ENCODE measurements around the gene PROC. TPM values are rescaled to one million over a fixed set of nuclear protein-coding genes. Genes with fewer than 3 reads are reported as not detected.

The PROC gene
- total RNA-seq, 1 donor from 2014 or later, result 8.9 TPM

- H3K27ac Mint-ChIP-seq, result no peak overlapping the region
Measured at GRCh38 chr2:127404466-127405254, 13.6 kb upstream of the PROC start.

DNA sequence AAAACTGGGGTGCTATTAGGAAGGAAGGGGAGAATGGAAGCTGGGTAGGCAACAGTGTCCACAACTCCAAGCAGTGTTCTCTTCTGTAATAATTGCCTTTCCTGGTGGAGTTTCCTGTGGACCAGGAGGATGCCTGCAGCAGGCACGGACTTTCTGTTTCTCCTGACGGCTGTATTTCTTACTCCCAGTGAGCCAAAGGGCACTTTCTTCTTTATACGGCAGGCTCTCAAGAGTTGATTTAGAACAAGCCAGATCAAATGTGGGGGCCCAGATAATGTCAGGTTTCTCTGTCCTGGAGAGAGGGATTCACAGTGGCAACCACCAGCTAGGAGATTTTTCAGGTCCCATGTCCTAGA lies 13.0 kb upstream of the PROC start:
- no peak overlapping the region for H3K4me3 Mint-ChIP-seq
- peaks cover 14% of the 10 kb centered on the region for H3K4me1 Mint-ChIP-seq (ENCODE audit: unreplicated experiment)
- no peaks in the 10 kb centered on the region for H3K9me3 Mint-ChIP-seq
- no peak for TF ChIP-seq CTCF (conservative IDR thresholded peaks at IDR 0.05)
- no peaks in the 10 kb centered on the region for H3K36me3 Mint-ChIP-seq
- peak; percentile 15 for DNase-seq (ENCODE audit: extremely low spot score, unreplicated experiment)
- H3K27ac Mint-ChIP-seq, result no peak overlapping the region
- peaks cover 11% of the 10 kb centered on the region for H3K27me3 Mint-ChIP-seq

More at GRCh38 chr2:127404466-127405254, 13.6 kb upstream of the PROC start:
- DNase-seq (ENCODE audit: extremely low spot score, unreplicated experiment), result peak; percentile 53
- Mint-ChIP-seq H3K9me3 (no peaks in the 10 kb centered on the region), H3K4me3 (no peak overlapping the region), H3K36me3 (no peaks in the 10 kb centered on the region), H3K27me3 (peaks cover 11% of the 10 kb centered on the region), H3K4me1 (ENCODE audit: unreplicated experiment) (peaks cover 14% of the 10 kb centered on the region)
- TF ChIP-seq CTCF (conservative IDR thresholded peaks at IDR 0.05), result no peak

DNA sequence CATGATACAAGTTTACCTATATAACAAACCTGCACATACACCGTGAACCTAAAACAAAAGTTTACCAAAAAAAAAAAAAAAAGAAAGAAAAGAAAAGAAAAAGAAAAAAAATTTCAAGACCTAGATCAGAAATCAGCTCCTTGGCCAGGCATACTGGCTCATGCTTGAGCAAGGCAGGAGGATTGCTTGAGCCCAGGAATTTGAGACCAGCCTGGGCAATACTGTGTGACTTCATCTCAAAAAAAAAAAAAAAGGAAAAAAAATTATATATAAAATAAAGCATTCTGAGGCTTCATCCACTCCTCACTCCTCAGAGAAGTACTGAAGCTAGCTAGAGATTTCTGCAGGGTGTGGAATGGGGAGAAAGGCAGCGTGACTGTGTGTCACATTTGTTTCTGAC lies 11.8 kb upstream of the PROC start:
- no peak overlapping the region for H3K4me3 Mint-ChIP-seq
- peaks cover 11% of the 10 kb centered on the region for H3K27me3 Mint-ChIP-seq
- DNase-seq (ENCODE audit: extremely low spot score, unreplicated experiment), result no peak
- no peaks in the 10 kb centered on the region for H3K9me3 Mint-ChIP-seq
- H3K36me3 Mint-ChIP-seq, result no peaks in the 10 kb centered on the region
- H3K27ac Mint-ChIP-seq, result no peak overlapping the region
- peaks cover 23% of the 10 kb centered on the region for H3K4me1 Mint-ChIP-seq (ENCODE audit: unreplicated experiment)
- no peak for TF ChIP-seq CTCF (conservative IDR thresholded peaks at IDR 0.05)

- Mint-ChIP-seq H3K27ac (no peak overlapping the region), H3K27me3 (peaks cover 11% of the 10 kb centered on the region), H3K4me3 (peak overlapping the region; percentile 76), H3K36me3 (no peaks in the 10 kb centered on the region), H3K4me1 (ENCODE audit: unreplicated experiment) (peaks cover 20% of the 10 kb centered on the region), H3K9me3 (no peaks in the 10 kb centered on the region)
- no peak for TF ChIP-seq CTCF (conservative IDR thresholded peaks at IDR 0.05)
- DNase-seq (ENCODE audit: extremely low spot score, unreplicated experiment), result peak; percentile 29
Measured at GRCh38 chr2:127407091-127407490, 11.1 kb upstream of the PROC start.

DNA sequence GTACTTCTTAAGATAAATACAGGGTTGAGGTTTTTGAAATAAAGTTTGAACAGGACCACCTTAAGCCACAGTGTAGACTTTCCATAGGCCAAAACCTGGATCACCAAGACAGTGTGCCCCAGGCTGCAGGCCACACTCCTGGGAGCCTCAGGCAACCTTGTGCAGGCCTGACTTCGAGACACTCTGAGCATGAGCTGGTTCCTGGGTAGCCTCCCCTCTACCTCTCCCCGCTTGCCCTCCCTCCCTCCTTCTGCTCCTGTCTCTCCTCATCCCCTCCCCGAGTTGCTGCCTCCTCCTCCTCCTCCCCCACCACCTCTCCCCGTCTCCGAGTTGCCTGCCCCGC lies 10.6 kb upstream of the PROC start:
- no peaks in the 10 kb centered on the region for H3K9me3 Mint-ChIP-seq
- H3K27ac Mint-ChIP-seq, result no peak overlapping the region
- H3K27me3 Mint-ChIP-seq, result peaks cover 8% of the 10 kb centered on the region
- no peak for DNase-seq (ENCODE audit: extremely low spot score, unreplicated experiment)
- H3K4me3 Mint-ChIP-seq, result peak overlapping the region; percentile 76
- no peaks in the 10 kb centered on the region for H3K36me3 Mint-ChIP-seq
- no peak for TF ChIP-seq CTCF (conservative IDR thresholded peaks at IDR 0.05)
- peaks cover 15% of the 10 kb centered on the region for H3K4me1 Mint-ChIP-seq (ENCODE audit: unreplicated experiment)

Measured in type B pancreatic cell (in vitro differentiated cells).